AG04450 (cell line): ENCODE measurements around the gene ZC2HC1B. TPM values are rescaled to one million over a fixed set of nuclear protein-coding genes. Genes with fewer than 3 reads are reported as not detected.

ENCODE experiments used
- CTCF ChIA-PET: fragments of 300-600, 350-600 bp; formaldehyde crosslinking; extraction: SDS; loops from one replicate; lab custom pipeline; 2022; ENCODE audit warnings: antibody characterized with exemption, inconsistent platforms; lab: Charles Lee
- POLR2A ChIA-PET: fragments of 350-600 bp; formaldehyde crosslinking; extraction: SDS; loops from one replicate; lab custom pipeline; 2021; ENCODE audit warnings: antibody characterized with exemption, inconsistent platforms; lab: Yijun Ruan, JAX
- DNase-seq: peaks from one replicate; pipeline ENCODE4 v3.0.0-alpha.2; 2011; ENCODE audit warnings: low read depth, low spot score
- H3K27ac ChIP-seq: one replicate; pipeline ENCODE4 v1.5.1; 2012; ENCODE audit warnings: low read depth, low read length, control low read depth
- H3K27me3 ChIP-seq: one replicate; pipeline ENCODE4 v1.6.0; 2012; ENCODE audit warnings: low read length; ENCODE audit not compliant: control insufficient read depth, insufficient read depth
- H3K4me3 ChIP-seq: 2 replicates; pipeline ENCODE4 v1.5.1; 2011; ENCODE audit warnings: mild to moderate bottlenecking, low read depth, low read length, control low read depth
- H3K9me3 ChIP-seq: 2 replicates; pipeline ENCODE4 v1.5.1; 2012; ENCODE audit warnings: low read length; ENCODE audit not compliant: control insufficient read depth, insufficient read depth
- CTCF ChIP-seq: IDR thresholded peaks from 2 replicates; pipeline ENCODE4 v1.5.1; 2011; ENCODE audit warnings: low read depth, low read length, control low read depth, inconsistent platforms
- polyA plus RNA-seq: library from polyadenylated mRNA; depleted of rRNA; stranded (reverse); fragments of >200 nt; gene quantifications from 2 replicates; pipeline ENCODE4 v1.2.3, GENCODE V29; 2011

ZC2HC1B gene
- polyA plus RNA-seq, 1 experiment, result not detected

GRCh38 chr6:143955971-143956370, 91.7 kb downstream of the ZC2HC1B start:
- CTCF ChIA-PET, result interaction anchor here (2.7 kb wide), 1 partner anchor 16 kb away, joined by 9 read pairs; no protein-coding TSS in a partner anchor
- no peak for TF ChIP-seq CTCF
- H3K27me3 ChIP-seq, result peaks cover 10% of the 10 kb centered on the region
- H3K27ac ChIP-seq, result no peak overlapping the region
- POLR2A ChIA-PET, result no interaction called here
- no peak for DNase-seq
- no peaks in the 10 kb centered on the region for H3K9me3 ChIP-seq
- H3K4me3 ChIP-seq, result no peak overlapping the region

GRCh38 chr6:143957679-143958274, 93.5 kb downstream of the ZC2HC1B start:
- Histone ChIP-seq H3K9me3 (no peaks in the 10 kb centered on the region), H3K4me3 (no peak overlapping the region), H3K27me3 (peaks cover 11% of the 10 kb centered on the region), H3K27ac (no peak overlapping the region)
- POLR2A ChIA-PET, result no interaction called here
- no peak for DNase-seq
- TF ChIP-seq CTCF, result no peak
- CTCF ChIA-PET, result interaction anchor here (1.1 to 2.7 kb wide), 2 partner anchors 18 kb away, joined by 3 to 9 read pairs; no protein-coding TSS in a partner anchor

GRCh38 chr6:143958839-143959399, 94.6 kb downstream of the ZC2HC1B start:
- no peak for DNase-seq
- no peaks in the 10 kb centered on the region for H3K9me3 ChIP-seq
- ChIA-PET POLR2A (no interaction called here), CTCF (interaction anchor here (1.1 kb wide), 1 partner anchor 19 kb away, joined by 3 read pairs; no protein-coding TSS in a partner anchor)
- no peak overlapping the region for H3K4me3 ChIP-seq
- TF ChIP-seq CTCF, result no peak
- no peak overlapping the region for H3K27ac ChIP-seq
- H3K27me3 ChIP-seq, result peaks cover 14% of the 10 kb centered on the region

GRCh38 chr6:143959927-143960326, 95.7 kb downstream of the ZC2HC1B start:
- no peak for TF ChIP-seq CTCF
- POLR2A ChIA-PET, result no interaction called here
- CTCF ChIA-PET, result interaction anchor here (0.6 kb wide), 1 partner anchor 81 kb away, joined by 5 read pairs; no protein-coding TSS in a partner anchor
- Histone ChIP-seq H3K27ac (no peak overlapping the region), H3K9me3 (no peaks in the 10 kb centered on the region), H3K4me3 (no peak overlapping the region), H3K27me3 (peaks cover 14% of the 10 kb centered on the region)
- DNase-seq, result no peak

GRCh38 chr6:143961066-143961465, 96.8 kb downstream of the ZC2HC1B start:
- CTCF ChIA-PET, result interaction anchor here (0.6 to 1.8 kb wide), 3 partner anchors 70 to 386 kb away, joined by 3 to 7 read pairs (median 3); no protein-coding TSS in a partner anchor

More at GRCh38 chr6:143961066-143961465, 96.8 kb downstream of the ZC2HC1B start:
- no peak overlapping the region for H3K4me3 ChIP-seq
- no peak for TF ChIP-seq CTCF
- no peaks in the 10 kb centered on the region for H3K9me3 ChIP-seq
- DNase-seq, result no peak
- H3K27ac ChIP-seq, result no peak overlapping the region
- peaks cover 14% of the 10 kb centered on the region for H3K27me3 ChIP-seq
- POLR2A ChIA-PET, result no interaction called here
